NCI-H2227 (cell line): Measurements from ENCODE around the gene SLC18A3.

Experiments used
- DNase-seq: peaks from one replicate; lab custom pipeline; 2025; ENCODE audit not compliant: unreplicated experiment; lab: John Stamatoyannopoulos, UW

Gene SLC18A3

DNA sequence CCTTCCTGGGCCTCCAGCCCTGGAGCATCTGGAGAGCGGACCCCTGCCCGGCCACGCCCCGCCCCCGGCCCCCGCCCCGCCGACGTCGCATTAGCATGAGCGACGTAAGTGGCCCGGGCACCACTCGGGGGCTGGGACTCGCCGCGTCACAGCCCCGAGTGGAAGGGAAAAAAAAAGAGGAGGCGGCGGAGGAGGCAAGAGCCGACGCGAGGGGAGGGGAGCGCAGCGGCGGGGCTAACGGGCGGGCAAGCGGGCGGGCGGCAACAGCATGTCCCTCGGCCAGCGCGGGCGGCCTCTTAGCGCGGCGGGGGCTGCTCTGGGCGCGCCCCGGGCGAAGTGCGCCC lies at the start of gene SLC18A3:
Gene SLC18A3 (plus strand): TSS at position 197 of the 344 bp plus-strand sequence. CDS start 431 bp downstream, outside the sequence.
- DNase-seq, result peak; percentile 83

DNA sequence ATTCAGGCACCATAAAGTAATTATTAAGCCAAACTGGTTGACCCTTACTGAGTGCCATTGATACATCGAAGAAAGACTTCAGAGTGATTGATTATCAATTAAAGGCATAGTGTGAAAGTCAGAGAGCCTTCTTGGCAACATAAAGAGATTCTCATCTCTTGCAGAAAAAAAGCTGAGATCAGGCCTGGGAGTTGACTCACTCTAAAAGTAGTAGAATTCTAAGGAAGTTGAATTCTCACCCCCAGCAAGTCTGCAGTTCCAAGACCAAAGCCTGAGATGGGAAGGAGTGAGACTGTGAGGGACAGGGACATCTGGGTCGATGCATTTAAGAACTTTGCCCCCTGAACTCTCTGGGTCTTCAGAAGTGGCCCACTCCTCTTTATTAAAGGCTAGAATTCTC lies 49.6 kb upstream of the SLC18A3 start:
- no peak for DNase-seq

DNA sequence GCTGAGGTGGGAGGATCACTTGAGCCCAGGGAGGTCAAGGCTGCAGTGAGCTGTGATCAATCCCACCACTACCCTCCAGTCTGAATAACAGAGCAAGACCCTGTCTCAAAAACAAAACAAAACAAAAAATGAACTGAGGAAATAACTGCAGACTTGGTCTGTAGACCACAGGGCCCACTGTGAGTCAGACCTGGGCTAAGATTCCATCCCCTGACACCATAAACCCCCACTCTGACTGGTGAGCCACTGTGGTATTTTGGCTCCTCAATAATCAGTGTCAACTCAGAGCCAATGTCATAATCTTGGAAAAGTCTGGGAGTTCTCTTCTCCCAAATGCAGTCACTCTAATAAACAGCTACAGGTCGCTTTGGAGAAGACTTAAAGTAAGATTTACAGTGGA lies 47.2 kb upstream of the SLC18A3 start:
- no peak for DNase-seq

DNA sequence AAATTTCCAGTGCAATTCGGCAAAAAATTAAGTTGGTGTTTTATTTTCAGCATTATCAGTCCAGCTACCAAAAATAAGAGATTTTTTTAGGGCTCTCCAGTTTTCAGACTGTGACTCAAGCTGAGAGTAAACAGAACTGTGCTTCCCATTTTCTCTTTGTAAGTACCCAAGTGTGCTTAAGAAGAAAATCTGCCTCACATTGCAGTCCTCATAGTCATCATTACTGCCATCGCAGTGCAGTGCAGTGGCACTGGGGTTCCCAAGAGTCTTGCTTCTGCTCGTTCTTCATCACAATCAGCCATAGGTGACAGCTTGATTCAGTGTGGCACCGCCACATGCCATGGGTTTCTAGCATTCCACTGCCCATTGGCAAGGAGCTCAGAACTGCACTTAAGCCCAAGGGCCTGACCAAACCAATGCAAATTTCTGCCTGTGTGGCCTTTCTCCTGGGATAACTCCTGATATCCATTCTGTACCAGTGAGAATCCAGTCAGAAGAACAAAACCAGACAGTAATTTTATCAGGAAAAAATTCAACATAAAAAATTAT lies 45.6 kb upstream of the SLC18A3 start:
- DNase-seq, result no peak

DNA sequence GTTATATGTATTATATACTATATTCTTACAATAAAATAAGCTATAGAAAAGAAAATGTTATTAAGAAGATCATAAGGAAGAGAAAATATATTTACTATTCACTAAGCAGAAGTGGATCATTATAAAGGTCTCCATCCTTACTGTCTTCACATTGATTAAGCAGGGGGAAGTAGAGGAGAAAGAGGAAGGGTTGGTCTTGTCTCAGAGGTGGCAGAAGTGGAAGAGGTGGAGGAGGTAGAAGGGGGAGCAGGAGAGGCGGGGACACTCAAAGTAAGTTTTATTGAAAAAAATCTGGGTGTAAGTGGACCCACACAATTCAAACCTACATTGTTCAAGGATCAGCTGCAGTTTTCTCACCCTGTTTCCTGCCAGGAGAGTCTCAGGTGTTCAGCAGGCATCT lies 42.3 kb upstream of the SLC18A3 start:
- DNase-seq, result no peak

DNA sequence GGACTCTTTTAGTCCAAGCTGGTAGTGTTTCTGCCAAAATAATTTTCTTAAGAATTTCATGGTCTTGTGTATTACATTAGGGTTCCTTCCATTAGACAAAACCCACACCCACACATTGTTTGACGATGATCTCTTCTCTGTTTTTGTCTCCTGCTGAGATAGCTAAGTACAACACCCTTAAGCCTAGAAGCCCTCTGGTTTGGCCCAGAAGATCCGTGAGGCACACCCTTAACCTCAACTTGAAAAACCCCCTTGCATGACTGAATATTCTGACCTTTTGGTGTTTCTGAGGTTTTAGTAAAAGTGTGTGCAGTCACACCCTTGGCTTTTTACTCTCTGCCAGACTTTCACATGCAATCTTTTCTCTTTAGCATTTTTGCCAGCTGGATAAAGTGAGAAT lies 41.9 kb upstream of the SLC18A3 start:
- no peak for DNase-seq

DNA sequence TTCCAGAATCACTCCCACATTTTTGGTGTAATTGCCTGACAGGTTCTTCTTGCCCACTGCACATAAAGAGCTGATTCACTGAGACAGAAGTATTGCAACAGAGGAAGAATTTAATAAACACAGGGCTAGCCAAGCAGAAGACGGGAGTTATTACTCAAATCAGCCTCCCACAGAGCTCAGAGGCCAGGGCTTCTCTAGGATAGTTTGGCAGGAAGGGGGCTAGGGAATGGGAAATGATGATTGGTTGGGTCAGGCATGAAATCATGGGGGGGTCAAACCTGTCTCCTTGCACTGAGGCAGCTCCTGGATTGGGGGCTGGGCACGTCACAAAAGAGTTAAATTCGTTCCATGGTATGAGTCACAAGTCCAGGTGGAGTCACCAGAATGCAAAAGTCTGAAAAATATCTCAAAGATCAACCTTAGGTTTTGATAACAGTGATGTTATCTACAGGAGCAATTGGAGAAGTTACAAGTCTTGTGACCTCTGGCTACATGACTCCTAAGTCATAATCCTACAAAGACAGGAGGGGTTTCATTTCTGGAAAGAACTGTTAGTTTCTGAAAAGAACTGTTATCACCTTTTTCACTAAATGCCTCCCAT lies 41.0 kb upstream of the SLC18A3 start:
- no peak for DNase-seq

DNA sequence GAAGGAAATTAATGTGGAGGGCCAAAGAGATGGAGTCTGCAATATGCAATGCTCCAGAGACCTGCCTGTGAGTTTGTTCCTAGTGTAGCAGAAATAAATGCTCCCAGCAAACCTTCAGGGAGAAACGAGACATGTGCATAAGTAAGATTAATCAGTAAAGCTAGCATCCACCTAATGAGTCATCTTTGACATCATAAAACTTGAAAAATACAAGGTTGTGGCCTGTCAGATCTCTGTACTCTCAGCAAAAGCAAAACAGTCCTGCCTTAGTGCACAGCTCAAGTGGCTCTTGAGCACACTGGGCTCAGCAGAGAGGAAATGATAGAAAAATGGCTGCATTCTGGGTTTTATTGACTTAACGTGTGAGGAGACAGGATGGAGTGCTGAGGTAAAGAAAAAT lies 38.7 kb upstream of the SLC18A3 start:
- DNase-seq, result no peak

DNA sequence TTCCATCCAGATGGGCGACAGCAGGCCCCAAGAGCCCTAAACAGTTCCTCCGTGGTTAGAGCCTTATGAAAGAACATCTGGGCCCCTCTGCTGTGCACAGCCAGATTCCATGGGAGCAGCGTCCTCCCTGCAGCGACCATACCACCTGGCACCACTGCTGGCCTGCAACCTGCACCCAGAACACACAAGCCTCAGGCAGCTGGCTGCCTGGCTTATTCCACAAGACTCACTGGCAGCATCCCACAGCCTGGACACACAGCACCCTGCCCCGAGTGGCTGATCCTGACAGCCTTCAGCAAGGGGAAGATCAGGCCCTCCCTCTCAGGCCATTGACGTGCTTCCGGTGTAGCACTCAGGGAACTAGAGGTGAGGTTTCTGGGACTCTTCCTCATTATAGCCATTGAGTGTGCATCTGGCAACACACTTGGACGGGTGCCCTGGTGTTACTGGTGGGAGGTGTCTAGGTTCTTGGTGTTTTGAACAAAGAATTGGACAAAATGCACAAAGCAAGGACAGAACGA lies 37.5 kb upstream of the SLC18A3 start:
- no peak for DNase-seq

DNA sequence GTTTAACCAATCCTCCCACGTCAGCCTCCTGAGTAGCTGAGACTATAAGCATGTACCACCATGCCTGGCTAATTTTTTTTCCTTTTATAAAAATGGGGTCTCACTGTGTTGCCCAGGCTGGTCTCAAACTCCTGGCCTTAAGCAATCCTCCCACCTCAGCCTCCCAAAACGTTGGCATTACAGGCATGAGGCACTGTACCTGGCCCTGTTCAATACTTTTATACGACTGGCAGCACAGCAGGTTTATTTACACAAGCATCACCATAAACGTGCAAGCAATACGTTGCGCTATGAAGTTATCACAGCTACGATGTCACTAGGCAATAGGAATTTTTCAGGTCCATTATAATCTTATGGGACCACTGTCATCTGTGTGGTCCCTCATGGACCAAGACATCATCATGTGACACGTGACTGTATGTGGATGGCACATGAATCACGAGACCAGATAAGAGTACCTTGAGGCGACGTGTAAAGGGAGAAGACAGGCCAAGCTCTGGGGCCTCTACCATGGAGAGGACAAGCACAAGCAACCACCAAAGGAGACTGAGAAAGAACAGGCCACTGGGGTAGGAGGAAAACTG lies 34.5 kb upstream of the SLC18A3 start:
- DNase-seq, result no peak

DNA sequence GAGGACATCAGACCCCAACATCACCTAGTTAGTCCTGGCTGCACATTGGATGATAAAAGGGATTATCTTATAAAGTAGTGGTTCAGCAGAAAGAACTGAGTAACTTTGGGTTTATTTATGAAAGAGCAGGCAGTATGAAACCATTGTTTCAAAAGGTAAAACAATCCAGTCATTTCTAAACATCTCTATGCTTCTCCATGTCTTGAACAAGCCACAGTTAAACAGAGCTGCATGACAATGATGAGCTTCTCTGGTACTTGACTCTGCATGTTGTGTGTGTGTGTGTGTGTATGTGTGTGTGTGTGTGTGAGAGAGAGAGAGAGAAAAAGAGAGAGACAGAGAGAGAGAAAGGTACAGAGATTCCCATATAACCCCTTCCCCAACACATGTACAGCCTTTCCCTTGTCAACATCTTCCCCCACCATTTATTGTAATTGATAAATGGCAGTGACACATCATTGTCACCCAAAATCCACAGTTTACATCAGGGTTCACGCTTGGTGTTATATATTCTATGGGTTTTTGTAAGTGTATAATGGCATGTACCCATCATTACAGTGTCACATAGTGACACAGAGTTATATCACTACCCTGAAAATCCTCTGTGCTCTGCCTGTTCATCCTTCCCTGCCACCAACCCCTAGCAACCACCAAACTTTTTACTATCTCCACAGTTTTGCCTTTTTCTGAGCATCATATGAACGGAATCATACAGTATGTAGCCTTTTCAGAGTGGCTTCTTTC lies 32.8 kb upstream of the SLC18A3 start:
- DNase-seq, result no peak

DNA sequence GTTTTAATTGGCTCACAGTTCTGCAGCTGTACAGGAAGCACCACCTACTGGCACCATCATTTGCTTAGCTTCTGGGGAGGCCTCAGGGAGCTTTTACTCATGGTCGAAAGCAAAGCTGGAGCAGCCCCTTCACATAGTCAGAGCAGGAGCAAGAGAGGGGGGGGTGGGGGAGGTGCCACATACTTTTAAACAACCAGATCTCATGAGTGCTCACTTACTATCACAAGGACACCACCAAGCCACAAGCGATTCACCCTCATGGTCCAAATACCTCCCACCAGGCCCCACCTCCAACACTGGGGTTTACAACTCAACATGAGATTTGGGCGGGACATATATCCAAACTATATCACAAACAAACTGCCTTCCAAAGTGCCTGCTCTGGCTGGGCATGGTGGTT lies 31.7 kb upstream of the SLC18A3 start:
- DNase-seq, result no peak

DNA sequence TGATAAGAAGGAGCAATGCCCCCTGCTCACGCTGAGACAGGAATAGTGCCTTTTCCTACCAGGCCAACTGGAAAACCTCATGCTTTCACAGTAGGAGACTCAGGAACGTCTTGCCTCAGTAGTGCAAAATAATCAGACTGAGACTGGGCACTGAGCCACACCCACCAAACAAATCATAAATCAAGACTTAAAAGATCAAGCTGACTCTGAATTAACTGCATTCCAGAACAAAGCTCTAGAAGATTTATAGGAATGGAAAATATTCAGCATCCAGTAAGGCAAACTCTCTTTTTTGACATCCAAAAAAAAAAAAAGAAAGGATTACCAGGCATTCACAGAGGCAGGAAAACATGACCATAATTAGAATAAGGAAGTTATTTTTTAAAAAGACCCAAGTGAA lies 30.5 kb upstream of the SLC18A3 start:
- DNase-seq, result no peak

DNA sequence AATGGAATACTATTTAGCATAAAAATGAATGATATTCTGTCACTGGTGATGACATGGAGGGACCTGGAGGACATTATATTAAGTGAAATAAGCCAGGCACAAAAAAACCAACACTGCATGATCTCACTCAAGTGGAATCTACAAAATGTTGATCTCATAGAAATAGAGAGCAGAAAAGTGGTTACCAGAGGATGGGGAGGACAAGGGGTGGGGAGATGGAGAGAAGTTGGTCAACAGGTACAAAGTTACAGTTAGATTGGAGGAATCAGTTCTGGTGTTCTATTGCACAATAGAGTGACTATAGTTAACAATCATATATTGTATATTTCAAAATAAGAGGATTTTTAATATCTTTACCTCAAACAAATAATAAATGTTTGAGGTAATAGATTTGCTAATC lies 24.7 kb upstream of the SLC18A3 start:
- no peak for DNase-seq

DNA sequence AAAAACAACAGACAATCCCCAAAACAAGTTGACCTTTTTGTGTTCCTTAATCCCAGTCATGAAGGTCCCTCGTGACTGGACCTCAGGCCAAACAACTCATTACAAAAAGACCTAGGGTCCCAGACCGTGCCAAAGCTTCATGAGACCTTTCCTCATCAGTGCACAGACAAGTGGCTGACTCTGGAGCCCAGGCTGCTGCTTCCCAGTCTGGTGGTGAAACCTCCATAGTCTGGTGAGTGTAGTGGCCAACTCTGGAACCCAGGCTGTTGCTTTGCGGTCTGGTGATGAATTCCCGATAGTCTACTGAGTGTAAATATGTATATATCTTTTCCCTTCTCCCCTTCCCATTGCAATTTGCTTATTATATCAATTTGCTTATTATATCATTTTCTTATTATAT lies 22.1 kb upstream of the SLC18A3 start:
- DNase-seq, result no peak

DNA sequence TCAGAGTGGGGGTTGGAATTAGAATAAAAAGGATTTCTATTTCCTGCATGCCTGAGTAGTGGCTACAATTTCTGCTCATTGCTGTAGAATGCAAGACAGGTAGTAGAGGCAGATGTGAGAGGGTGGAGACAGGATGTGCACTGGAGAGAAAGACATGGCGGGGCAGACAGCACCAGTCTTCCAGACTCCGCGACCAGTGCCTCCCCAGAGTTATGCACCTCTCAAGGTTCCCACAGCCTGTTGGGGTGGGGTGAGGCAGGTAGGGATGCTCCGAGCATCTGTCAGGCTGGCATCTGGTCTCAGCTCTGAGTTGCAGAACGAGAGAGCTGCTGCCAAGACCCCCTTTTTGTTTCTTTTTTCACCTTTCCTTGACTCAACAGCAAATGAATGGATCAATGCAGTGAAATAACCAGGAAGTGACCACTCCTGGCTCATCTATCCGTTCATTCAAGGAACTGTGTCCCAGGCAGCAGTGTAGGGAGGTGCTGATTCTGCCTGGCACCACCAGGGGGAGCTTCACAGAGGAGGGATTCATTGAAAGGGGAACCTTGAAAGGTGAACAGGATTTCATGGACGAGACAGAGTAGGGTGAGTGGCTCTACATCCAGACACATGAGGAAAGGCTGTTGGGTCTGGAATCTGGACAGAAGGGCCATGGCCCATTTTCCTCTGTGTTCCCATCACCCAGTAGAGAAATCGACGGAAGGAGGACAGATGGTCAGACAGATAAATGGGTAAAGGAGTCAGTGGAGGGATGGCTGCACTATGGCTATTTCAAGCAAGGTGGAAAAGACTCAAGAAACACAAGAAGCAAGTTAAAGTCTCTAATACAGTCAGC lies 17.2 kb upstream of the SLC18A3 start:
- DNase-seq, result peak; percentile 74

DNA sequence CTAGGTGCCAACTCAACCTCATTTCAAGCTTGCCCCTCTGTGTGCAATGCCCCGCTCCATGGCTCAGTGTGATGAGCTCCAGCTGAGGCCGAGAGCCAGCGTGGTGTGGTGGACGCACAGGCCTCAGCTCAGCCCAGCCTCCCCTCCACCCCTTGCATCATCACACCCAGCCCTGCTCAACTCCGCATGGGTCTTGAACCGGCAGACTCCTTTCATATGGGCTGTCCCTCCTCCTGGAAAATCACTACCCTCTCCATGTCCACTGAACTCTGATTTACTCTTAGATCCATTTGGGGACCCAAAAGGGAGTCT lies 16.6 kb upstream of the SLC18A3 start:
- no peak for DNase-seq

DNA sequence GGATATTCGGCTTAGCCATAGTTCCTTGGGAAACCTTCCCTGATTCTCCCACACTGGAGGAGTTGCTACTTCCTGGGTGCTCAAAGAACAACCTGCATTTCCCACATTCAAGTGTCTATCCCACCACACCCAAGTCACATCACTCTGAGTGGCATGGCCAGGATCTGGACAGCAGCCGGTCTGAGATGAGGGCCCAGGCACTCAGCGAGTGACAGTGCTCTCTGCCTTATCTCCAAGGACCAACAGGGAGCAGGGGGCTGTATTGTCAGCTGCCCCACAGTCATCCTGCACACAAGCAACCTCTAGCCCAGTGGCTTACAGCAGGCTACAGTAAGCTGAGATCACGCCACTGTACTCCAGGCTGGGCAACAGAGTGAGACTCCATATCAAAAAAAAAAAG lies 16.1 kb upstream of the SLC18A3 start:
- no peak for DNase-seq

DNA sequence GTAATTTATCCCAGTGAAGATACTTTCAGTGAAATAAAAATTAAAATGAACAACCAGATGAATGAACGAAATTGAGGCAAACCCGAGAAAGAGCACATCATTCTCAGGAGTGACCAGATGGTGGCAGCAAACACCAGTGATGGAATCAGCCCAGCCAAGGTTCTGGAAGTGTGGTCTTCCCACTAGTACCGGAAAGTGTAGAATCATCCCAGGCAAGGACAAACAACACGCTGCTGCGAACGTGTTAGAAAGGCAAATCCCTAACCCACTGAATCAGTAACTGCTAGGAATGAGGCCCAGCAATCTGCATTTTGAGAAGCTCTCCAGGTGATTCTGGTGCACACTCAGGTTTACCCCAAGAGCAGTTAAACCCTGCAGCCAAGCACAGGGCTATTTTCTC lies 15.5 kb upstream of the SLC18A3 start:
- peak; percentile 71 for DNase-seq

DNA sequence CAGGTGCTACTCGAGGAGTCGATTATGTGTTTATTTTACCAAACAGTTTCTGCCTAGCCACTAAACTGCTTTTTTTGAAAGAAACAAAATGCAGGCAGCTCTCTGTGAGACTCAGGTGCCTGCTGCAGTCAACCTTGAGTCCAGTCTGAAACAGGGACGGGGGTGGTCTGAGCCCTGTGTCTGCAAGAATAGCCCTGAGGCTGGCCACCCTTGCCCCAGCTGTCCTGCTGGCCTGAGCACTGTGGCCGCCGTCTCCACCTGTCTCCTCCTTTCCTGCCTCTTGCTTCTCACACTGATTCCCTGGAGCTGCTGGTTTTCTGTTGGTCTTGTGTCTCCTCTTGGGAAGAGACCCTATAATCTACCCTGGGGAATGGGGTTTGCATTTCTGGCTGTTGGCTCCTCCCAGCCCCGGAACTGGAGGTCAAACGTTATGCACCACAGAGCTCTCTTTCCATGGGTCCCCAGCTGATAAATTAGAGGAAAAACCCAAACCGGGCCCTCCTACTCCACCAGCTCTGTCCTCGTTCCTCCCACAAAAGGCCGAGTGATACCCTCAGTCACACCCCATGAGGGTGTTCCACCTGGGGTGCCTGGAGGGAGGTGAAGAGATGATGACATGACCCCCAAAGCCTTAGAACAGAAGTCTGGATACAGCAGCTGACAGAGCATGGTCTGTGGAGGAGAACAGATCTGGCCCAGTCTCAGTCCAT lies 15.0 kb upstream of the SLC18A3 start:
- DNase-seq, result no peak
